Measurements from ENCODE around the gene MGME1.
"Not testable (repeated sequence)": the region's sequence is repeated elsewhere in the genome, so short reads cannot be mapped to it uniquely, and the experiment has no call there.

Gene MGME1

GRCh38 chr20:17941087-17941825, 27.6 kb upstream of the MGME1 start:
- DNase-seq: no peak

GRCh38 chr20:17941826-17942196, 27.0 kb upstream of the MGME1 start:
- DNase-seq: no peak

GRCh38 chr20:17943343-17943742, 25.5 kb upstream of the MGME1 start:
- DNase-seq: no peak

GRCh38 chr20:17944854-17945474, 23.9 kb upstream of the MGME1 start:
- no peak for DNase-seq

GRCh38 chr20:17946040-17946439, 22.8 kb upstream of the MGME1 start:
- no peak for DNase-seq

- no peak for DNase-seq
Observed at GRCh38 chr20:17946572-17947473, 22.0 kb upstream of the MGME1 start.

GRCh38 chr20:17947474-17947815, 21.4 kb upstream of the MGME1 start:
- no peak for DNase-seq

- no peak for DNase-seq
Observed at GRCh38 chr20:17948442-17948841, 20.4 kb upstream of the MGME1 start.

GRCh38 chr20:17949899-17950298, 18.9 kb upstream of the MGME1 start:
- DNase-seq: no peak

- no peak for DNase-seq
Observed at GRCh38 chr20:17950670-17951069, 18.1 kb upstream of the MGME1 start.

GRCh38 chr20:17951323-17951722, 17.5 kb upstream of the MGME1 start:
- no peak for DNase-seq

- DNase-seq: no peak
Observed at GRCh38 chr20:17952692-17953684, 15.8 kb upstream of the MGME1 start.

GRCh38 chr20:17953935-17954334, 14.9 kb upstream of the MGME1 start:
- DNase-seq: no peak

- no peak for DNase-seq
Observed at GRCh38 chr20:17955302-17955701, 13.5 kb upstream of the MGME1 start.

- DNase-seq: no peak
Observed at GRCh38 chr20:17956099-17956685, 12.6 kb upstream of the MGME1 start.

GRCh38 chr20:17957505-17958363, 11.1 kb upstream of the MGME1 start:
- DNase-seq: no peak

- no peak for DNase-seq
Observed at GRCh38 chr20:17958373-17959256, 10.2 kb upstream of the MGME1 start.

GRCh38 chr20:17959257-17959627, 9.6 kb upstream of the MGME1 start:
- DNase-seq: no peak

- not testable (repeated sequence) for DNase-seq
Observed at GRCh38 chr20:17960400-17960885, 8.4 kb upstream of the MGME1 start.

Data from stimulated activated CD4-positive, alpha-beta T cell treated with anti-CD3 and anti-CD28 coated beads, Interleukin-4, amount 100 ng/mL, for 4 hours (primary cell).